CD14-positive monocyte (primary cell): ENCODE measurements around the gene NR4A1. TPM values are rescaled to one million over a fixed set of nuclear protein-coding genes. Genes with fewer than 3 reads are reported as not detected.

Source experiments
- DNase-seq, 3 donors: peaks; one replicate each; pipeline ENCODE4 v3.0.0-alpha.2; 2011 to 2022
- H2AFZ ChIP-seq: 2 replicates; pipeline ENCODE4 v1.6.0; 2012; ENCODE audit warnings: mild to moderate bottlenecking, low read depth, low read length, inconsistent platforms; ENCODE audit not compliant: insufficient read depth, poor library complexity, severe bottlenecking
- H3K27ac ChIP-seq, 2 donors: 1 replicate in 1 of 2; 2 replicates in 1 of 2; pipeline ENCODE4 v1.5.1; 2012 to 2013; ENCODE audit warnings: low read length in 2 of 2, control low read depth in 1 of 2, inconsistent platforms in 1 of 2, low read depth in 1 of 2, mild to moderate bottlenecking in 1 of 2
- H3K27me3 ChIP-seq, 2 donors: one replicate each; pipeline versions ENCODE4 v1.6.0 to v1.6.1; 2011 to 2013; ENCODE audit warnings: low read length in 2 of 2; ENCODE audit not compliant: control insufficient read depth in 2 of 2, insufficient read depth in 2 of 2
- H3K36me3 ChIP-seq, 2 donors: replicated peaks in 1 of 2; 1 replicate in 1 of 2; 2 replicates in 1 of 2; pipeline versions ENCODE4 v1.5.1 to v1.6.1; 2012 to 2013; ENCODE audit warnings: low read length in 2 of 2, control low read depth in 1 of 2, inconsistent platforms in 1 of 2, mild to moderate bottlenecking in 1 of 2; ENCODE audit not compliant: insufficient read depth in 2 of 2, control insufficient read depth in 1 of 2
- H3K4me1 ChIP-seq, 2 donors: 1 replicate in 1 of 2; 2 replicates in 1 of 2; pipeline versions ENCODE4 v1.5.1 to v1.6.1; 2012 to 2013; ENCODE audit warnings: low read length in 2 of 2, control low read depth in 1 of 2, inconsistent platforms in 1 of 2, mild to moderate bottlenecking in 1 of 2, moderate library complexity in 1 of 2; ENCODE audit not compliant: insufficient read depth in 2 of 2, control insufficient read depth in 1 of 2
- H3K4me2 ChIP-seq: replicated peaks from 2 replicates; pipeline ENCODE3; 2012; ENCODE audit warnings: low read length, moderate library complexity, mild to moderate bottlenecking; ENCODE audit not compliant: poor library complexity, severe bottlenecking; ENCODE audit errors: extremely low read depth
- H3K4me3 ChIP-seq, 3 experiments: fragments of 200-600 bp in 1 of 3; sonication (generic) in 1 of 3; replicated peaks in 1 of 3; 1 replicate in 2 of 3; 2 replicates in 1 of 3; pipeline ENCODE4 v1.5.1; 2011 to 2013; ENCODE audit warnings: low read length in 3 of 3, mild to moderate bottlenecking in 3 of 3, control low read depth in 2 of 3, low read depth in 2 of 3, inconsistent platforms in 1 of 3, moderate library complexity in 1 of 3
- H3K79me2 ChIP-seq: 2 replicates; pipeline ENCODE4 v1.6.0; 2012; ENCODE audit warnings: mild to moderate bottlenecking, control low read depth, inconsistent platforms, low read length, moderate library complexity; ENCODE audit not compliant: insufficient read depth
- H3K9ac ChIP-seq: 2 replicates; pipeline ENCODE4 v1.6.0; 2017; ENCODE audit warnings: low read length, mild to moderate bottlenecking; ENCODE audit not compliant: insufficient read depth, poor library complexity, severe bottlenecking
- H3K9me3 ChIP-seq, 2 donors: replicated peaks in 1 of 2; 1 replicate in 1 of 2; 2 replicates in 1 of 2; pipeline versions ENCODE4 v1.5.1 to v1.6.1; 2012 to 2013; ENCODE audit warnings: low read length in 2 of 2, control low read depth in 1 of 2; ENCODE audit not compliant: control insufficient read depth in 1 of 2, insufficient read depth in 1 of 2
- H4K20me1 ChIP-seq: 2 replicates; pipeline ENCODE4 v1.6.0; 2012; ENCODE audit warnings: mild to moderate bottlenecking, low read length, control low read depth, moderate library complexity; ENCODE audit not compliant: insufficient read depth
- H3K27ac Mint-ChIP-seq, 7 donors: one replicate each; pipeline ENCODE4 v1.8.0; 2020; ENCODE audit warnings: mild to moderate bottlenecking in 7 of 7, mixed read lengths in 7 of 7, moderate library complexity in 6 of 7, inconsistent platforms in 2 of 7
- H3K27me3 Mint-ChIP-seq, 3 donors: one replicate each; pipeline ENCODE4 v1.8.0; 2021 to 2022; ENCODE audit warnings: low read depth in 3 of 3, mild to moderate bottlenecking in 3 of 3, mixed read lengths in 3 of 3, moderate library complexity in 3 of 3, inconsistent platforms in 1 of 3
- H3K36me3 Mint-ChIP-seq, 2 donors: one replicate each; pipeline ENCODE4 v1.8.0; 2020; ENCODE audit warnings: mixed read lengths in 2 of 2, inconsistent platforms in 1 of 2, mild to moderate bottlenecking in 1 of 2
- H3K4me1 Mint-ChIP-seq: one replicate; pipeline ENCODE4 v1.8.0; 2020; ENCODE audit warnings: mild to moderate bottlenecking, mixed read lengths
- H3K4me3 Mint-ChIP-seq, 2 donors: one replicate each; pipeline ENCODE4 v1.8.0; 2020; ENCODE audit warnings: mild to moderate bottlenecking in 2 of 2, mixed read lengths in 2 of 2, moderate library complexity in 1 of 2
- H3K9me3 Mint-ChIP-seq, 7 donors: one replicate each; pipeline ENCODE4 v1.8.0; 2020 to 2022; ENCODE audit warnings: mixed read lengths in 7 of 7, mild to moderate bottlenecking in 6 of 7, moderate library complexity in 6 of 7, inconsistent platforms in 2 of 7
- WGBS: methylation state at CpG from one replicate; pipeline ENCODE4 v1.1.5; 2013; ENCODE audit warnings: missing lambda C conversion rate; ENCODE audit not compliant: insufficient coverage; 5-methylcytosine and 5-hydroxymethylcytosine counted together
- intact Hi-C, 2 donors: fragments of 100-400 bp; cut with micrococcal nuclease; formaldehyde crosslinking; loops; one replicate each; pipeline versions ENCODE4 v1.15.0 to v1.15.1; 2023
- polyA minus RNA-seq: library from RNA; depleted of rRNA, polyadenylated mRNA; stranded (reverse); fragments of >200 nt; gene quantifications from 2 replicates; pipeline ENCODE4 v1.2.3, GENCODE V29; 2012
- polyA plus RNA-seq, 3 donors: library from polyadenylated mRNA; depleted of rRNA in 1 of 3; unstranded in 2 of 3; stranded (reverse) in 1 of 3; fragments of 300-500 nt in 2 of 3; fragments of >200 nt in 1 of 3; fragmentation: Illumina TruSeq in 2 of 3; gene quantifications; 1 replicate in 2 of 3; 2 replicates in 1 of 3; pipeline ENCODE4 v1.2.3, GENCODE V29; 2012 to 2021
- total RNA-seq, 12 experiments: library from RNA in 1 of 12; stranded (reverse) in 1 of 12; fragments of 120-200 nt in 1 of 12; gene quantifications; one replicate each; pipeline ENCODE4 v1.2.4 and lab custom pipeline; 2013 to 2026; ENCODE audit warnings: mixed read lengths in 6 of 12, inconsistent platforms in 1 of 12
- TF ChIP-seq, protein P1 (sequence below): fragments of 200-600 bp; IDR thresholded peaks from one replicate; pipeline ENCODE4 v1.8.0; 2022; ENCODE audit warnings: antibody characterized with exemption, mild to moderate bottlenecking

Gene NR4A1
- 63.9 TPM for total RNA-seq (2013)
- polyA plus RNA-seq (1,000 to 10,000 TPM in 1 of 3 donors, 10 to 100 TPM in 2; 10.1 to 1,297 (median 41.4) TPM), polyA minus RNA-seq (102 and 160 TPM in 2 replicates), total RNA-seq (lab: John Stamatoyannopoulos, UW) (24.6 to 381 (median 162) reads per million in 11 experiments)

DNA sequence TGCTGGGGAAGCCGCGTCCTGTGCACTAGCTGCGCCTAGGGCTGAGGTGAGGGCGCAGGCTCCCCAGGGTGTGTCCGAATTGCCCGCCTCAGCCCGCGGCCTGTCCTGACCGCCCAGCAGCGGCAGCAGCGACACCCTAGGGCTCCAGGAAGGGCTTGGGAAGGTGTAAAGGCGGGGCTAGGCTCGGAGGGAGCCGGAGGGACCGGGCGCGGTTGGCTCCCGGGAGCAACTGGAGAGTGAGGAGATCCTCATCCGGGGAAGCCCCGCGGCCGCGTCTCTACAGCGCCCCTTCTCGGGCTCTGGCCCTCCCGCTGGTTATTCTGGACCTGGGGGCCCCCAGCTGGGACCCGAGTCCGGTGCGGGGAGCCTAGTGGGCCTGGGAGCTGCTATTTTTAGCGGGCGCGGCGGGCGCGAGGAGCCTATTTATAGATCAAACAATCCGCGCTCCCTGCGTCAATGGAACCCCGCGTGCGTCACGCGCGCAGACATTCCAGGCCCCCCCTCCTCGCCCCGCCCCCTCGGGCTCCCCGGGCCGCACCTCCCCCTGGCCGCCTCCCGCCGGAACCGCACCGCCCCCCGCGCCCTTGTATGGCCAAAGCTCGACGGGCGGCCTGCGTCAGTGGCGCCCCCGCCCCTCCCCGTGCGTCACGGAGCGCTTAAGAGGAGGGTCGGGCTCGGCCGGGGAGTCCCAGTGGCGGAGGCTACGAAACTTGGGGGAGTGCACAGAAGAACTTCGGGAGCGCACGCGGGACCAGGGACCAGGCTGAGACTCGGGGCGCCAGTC is at the start of gene NR4A1:
TSS of gene NR4A1 (plus strand) at position 685 of the 784 bp plus-strand sequence. CDS start 2,887 bp downstream, outside the sequence.
- H3K4me1 ChIP-seq = peaks cover 36 to 72% of the 10 kb centered on the region in 2 donors

DNA sequence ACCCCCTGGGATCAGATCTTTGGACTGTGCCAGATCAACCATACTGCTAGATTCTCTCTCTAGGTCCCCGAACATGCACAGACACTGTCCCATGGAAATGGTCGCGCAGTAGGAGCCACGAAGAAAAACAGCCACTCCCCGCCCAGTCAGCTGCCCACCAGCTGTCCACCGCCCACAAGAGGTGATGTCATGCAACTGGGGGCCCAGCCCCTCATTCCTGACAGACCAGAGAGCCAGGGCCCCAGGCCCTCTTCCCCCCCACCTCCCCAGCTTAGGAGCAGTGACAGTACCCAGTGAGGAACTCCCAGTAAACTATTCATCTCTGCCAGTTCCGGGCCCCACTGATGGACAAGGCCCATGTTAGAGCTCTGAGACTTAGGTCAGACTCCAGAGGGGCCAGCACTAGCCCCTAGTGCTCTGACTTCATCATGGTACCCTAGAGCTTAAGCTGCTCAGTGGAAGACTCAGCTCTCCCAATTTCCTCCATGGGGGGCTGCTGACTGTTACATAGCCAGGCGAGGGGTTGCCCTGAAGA is 48.2 kb upstream of the NR4A1 start:
- Mint-ChIP-seq H3K4me3 (no peak overlapping the region), H3K36me3 (peaks cover 36 to 41% of the 10 kb centered on the region in 2 donors), H3K27me3 (peaks cover 21 to 37% (median 31%) of the 10 kb centered on the region in 3 donors), H3K9me3 (peaks cover 0 to 13% (median 7%) of the 10 kb centered on the region in 7 donors), H3K4me1 (peaks cover 40% of the 10 kb centered on the region), H3K27ac (peak overlapping the region in 2 of 7 donors; percentile 8 to 46)
- Histone ChIP-seq H2AFZ (no peak overlapping the region), H4K20me1 (peaks cover 12% of the 10 kb centered on the region), H3K4me3 (no peak overlapping the region), H3K9ac (no peak overlapping the region), H3K27ac (no peak overlapping the region), H3K36me3 (peaks cover 5 to 18% of the 10 kb centered on the region in 2 donors), H3K4me2 (no peak overlapping the region), H3K79me2 (no peaks in the 10 kb centered on the region), H3K9me3 (no peaks in the 10 kb centered on the region), H3K27me3 (peaks cover 3 to 18% of the 10 kb centered on the region in 2 donors), H3K4me1 (peaks cover 32 to 42% of the 10 kb centered on the region in 2 donors)
- DNase-seq = no peak
- TF ChIP-seq, protein P1, sequence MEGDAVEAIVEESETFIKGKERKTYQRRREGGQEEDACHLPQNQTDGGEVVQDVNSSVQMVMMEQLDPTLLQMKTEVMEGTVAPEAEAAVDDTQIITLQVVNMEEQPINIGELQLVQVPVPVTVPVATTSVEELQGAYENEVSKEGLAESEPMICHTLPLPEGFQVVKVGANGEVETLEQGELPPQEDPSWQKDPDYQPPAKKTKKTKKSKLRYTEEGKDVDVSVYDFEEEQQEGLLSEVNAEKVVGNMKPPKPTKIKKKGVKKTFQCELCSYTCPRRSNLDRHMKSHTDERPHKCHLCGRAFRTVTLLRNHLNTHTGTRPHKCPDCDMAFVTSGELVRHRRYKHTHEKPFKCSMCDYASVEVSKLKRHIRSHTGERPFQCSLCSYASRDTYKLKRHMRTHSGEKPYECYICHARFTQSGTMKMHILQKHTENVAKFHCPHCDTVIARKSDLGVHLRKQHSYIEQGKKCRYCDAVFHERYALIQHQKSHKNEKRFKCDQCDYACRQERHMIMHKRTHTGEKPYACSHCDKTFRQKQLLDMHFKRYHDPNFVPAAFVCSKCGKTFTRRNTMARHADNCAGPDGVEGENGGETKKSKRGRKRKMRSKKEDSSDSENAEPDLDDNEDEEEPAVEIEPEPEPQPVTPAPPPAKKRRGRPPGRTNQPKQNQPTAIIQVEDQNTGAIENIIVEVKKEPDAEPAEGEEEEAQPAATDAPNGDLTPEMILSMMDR = no peak
- intact Hi-C loops = no loop called here
- WGBS = 89% methylated on average over 7 of the region's 8 CpGs

More for the DNA sequence above, at the start of gene NR4A1:
- Mint-ChIP-seq H3K9me3 (peaks cover 0 to 16% (median 5%) of the 10 kb centered on the region in 7 donors), H3K36me3 (peaks cover 20 to 33% of the 10 kb centered on the region in 2 donors), H3K27ac (peak within 1 kb of the TSS; percentile 94 to 97 (median 96)), H3K27me3 (peaks cover 28 to 43% (median 39%) of the 10 kb centered on the region in 3 donors), H3K4me3 (peak within 1 kb of the TSS; percentile 94 to 99), H3K4me1 (peaks cover 43% of the 10 kb centered on the region)
- H4K20me1 ChIP-seq = peaks cover 46% of the 10 kb centered on the region
- DNase-seq = peak; percentile 92 to 99 (median 97)
- peaks cover 0 to 6% of the 10 kb centered on the region in 2 donors for H3K36me3 ChIP-seq
- H3K9me3 ChIP-seq = no peaks in the 10 kb centered on the region
- peak within 1 kb of the TSS; percentile 85 to 94 for H3K27ac ChIP-seq
- TF ChIP-seq, protein P1 = no peak
- under 1% methylated on average over 72 of the region's 77 CpGs for WGBS
- peak within 1 kb of the TSS; percentile 79 for H3K4me2 ChIP-seq
- H2AFZ ChIP-seq = peak within 1 kb of the TSS; percentile 61
- intact Hi-C loops = loop anchor here (1.0 to 2.0 kb wide), 4 partner anchors 14 to 26 kb away; partner anchors contain the start of gene ATG101 (in 1 of the 2)
- H3K27me3 ChIP-seq = peaks cover 0 to 24% of the 10 kb centered on the region in 2 donors
- H3K79me2 ChIP-seq = no peaks in the 10 kb centered on the region
- H3K9ac ChIP-seq = peak within 1 kb of the TSS; percentile 94
- H3K4me3 ChIP-seq = peak within 1 kb of the TSS; percentile 60 to 87 (median 63)
